ENCODE measurements around the gene FAM153A.
"Not testable (repeated sequence)": the region's sequence is repeated elsewhere in the genome, so short reads cannot be mapped to it uniquely, and the experiment has no call there.

FAM153A gene

GRCh38 chr5:177782792-177783633, at the start of gene FAM153A:
Gene FAM153A, minus strand, starts transcription at chr5:177782899.
- in situ Hi-C loops (cut with MboI; ENCODE audit: low sequenced_read_pairs, unreplicated experiment); DNase-seq (ENCODE audit: low spot score): not testable (repeated sequence)

GRCh38 chr5:177832287-177832686, 49.6 kb upstream of the FAM153A start:
- in situ Hi-C loops (cut with MboI; ENCODE audit: low sequenced_read_pairs, unreplicated experiment); DNase-seq (ENCODE audit: low spot score): not testable (repeated sequence)

GRCh38 chr5:177826073-177826472, 43.4 kb upstream of the FAM153A start:
- DNase-seq (ENCODE audit: low spot score); in situ Hi-C loops (cut with MboI; ENCODE audit: low sequenced_read_pairs, unreplicated experiment): not testable (repeated sequence)

- DNase-seq (ENCODE audit: low spot score); in situ Hi-C loops (cut with MboI; ENCODE audit: low sequenced_read_pairs, unreplicated experiment): not testable (repeated sequence)
Measured at GRCh38 chr5:177824776-177825175, 42.1 kb upstream of the FAM153A start.

- in situ Hi-C loops (cut with MboI; ENCODE audit: low sequenced_read_pairs, unreplicated experiment); DNase-seq (ENCODE audit: low spot score): not testable (repeated sequence)
Measured at GRCh38 chr5:177822489-177822888, 39.8 kb upstream of the FAM153A start.

- DNase-seq (ENCODE audit: low spot score); in situ Hi-C loops (cut with MboI; ENCODE audit: low sequenced_read_pairs, unreplicated experiment): not testable (repeated sequence)
Measured at GRCh38 chr5:177819664-177820063, 37.0 kb upstream of the FAM153A start.

- in situ Hi-C loops (cut with MboI; ENCODE audit: low sequenced_read_pairs, unreplicated experiment); DNase-seq (ENCODE audit: low spot score): not testable (repeated sequence)
Measured at GRCh38 chr5:177812814-177813425, 30.2 kb upstream of the FAM153A start.

GRCh38 chr5:177812160-177812743, 29.6 kb upstream of the FAM153A start:
- in situ Hi-C loops (cut with MboI; ENCODE audit: low sequenced_read_pairs, unreplicated experiment): not testable (repeated sequence)

GRCh38 chr5:177809209-177809913, 26.7 kb upstream of the FAM153A start:
- in situ Hi-C loops (cut with MboI; ENCODE audit: low sequenced_read_pairs, unreplicated experiment); DNase-seq (ENCODE audit: low spot score): not testable (repeated sequence)

More at GRCh38 chr5:177812160-177812743, 29.6 kb upstream of the FAM153A start:
- DNase-seq (ENCODE audit: low spot score): not testable (repeated sequence)

- DNase-seq (ENCODE audit: low spot score); in situ Hi-C loops (cut with MboI; ENCODE audit: low sequenced_read_pairs, unreplicated experiment): not testable (repeated sequence)
Measured at GRCh38 chr5:177808420-177808819, 25.7 kb upstream of the FAM153A start.

GRCh38 chr5:177807265-177807664, 24.6 kb upstream of the FAM153A start:
- DNase-seq (ENCODE audit: low spot score); in situ Hi-C loops (cut with MboI; ENCODE audit: low sequenced_read_pairs, unreplicated experiment): not testable (repeated sequence)

GRCh38 chr5:177801427-177801826, 18.7 kb upstream of the FAM153A start:
- in situ Hi-C loops (cut with MboI; ENCODE audit: low sequenced_read_pairs, unreplicated experiment); DNase-seq (ENCODE audit: low spot score): not testable (repeated sequence)

GRCh38 chr5:177798237-177798840, 15.6 kb upstream of the FAM153A start:
- in situ Hi-C loops (cut with MboI; ENCODE audit: low sequenced_read_pairs, unreplicated experiment); DNase-seq (ENCODE audit: low spot score): not testable (repeated sequence)

GRCh38 chr5:177793272-177793671, 10.6 kb upstream of the FAM153A start:
- DNase-seq (ENCODE audit: low spot score); in situ Hi-C loops (cut with MboI; ENCODE audit: low sequenced_read_pairs, unreplicated experiment): not testable (repeated sequence)

GRCh38 chr5:177791649-177792048, 8.9 kb upstream of the FAM153A start:
- in situ Hi-C loops (cut with MboI; ENCODE audit: low sequenced_read_pairs, unreplicated experiment); DNase-seq (ENCODE audit: low spot score): not testable (repeated sequence)

- in situ Hi-C loops (cut with MboI; ENCODE audit: low sequenced_read_pairs, unreplicated experiment); DNase-seq (ENCODE audit: low spot score): not testable (repeated sequence)
Measured at GRCh38 chr5:177782169-177782568, 530 bp downstream of the FAM153A start.

GRCh38 chr5:177771206-177771605, 11.5 kb downstream of the FAM153A start:
- in situ Hi-C loops (cut with MboI; ENCODE audit: low sequenced_read_pairs, unreplicated experiment); DNase-seq (ENCODE audit: low spot score): not testable (repeated sequence)

GRCh38 chr5:177770646-177771045, 12.1 kb downstream of the FAM153A start:
- DNase-seq (ENCODE audit: low spot score); in situ Hi-C loops (cut with MboI; ENCODE audit: low sequenced_read_pairs, unreplicated experiment): not testable (repeated sequence)

Measured in GM13976 (cell line).